ENCODE data around the gene ITPK1. TPM values are rescaled to one million over a fixed set of nuclear protein-coding genes. Genes with fewer than 3 reads are reported as not detected.

Gene ITPK1
- total and polyA plus RNA-seq, 10 of the 15 experiments (the other 5 are each of a cell fraction or from before 2014, with no cell fraction given) = 1.3 to 73.2 (median 27.0) TPM

DNA sequence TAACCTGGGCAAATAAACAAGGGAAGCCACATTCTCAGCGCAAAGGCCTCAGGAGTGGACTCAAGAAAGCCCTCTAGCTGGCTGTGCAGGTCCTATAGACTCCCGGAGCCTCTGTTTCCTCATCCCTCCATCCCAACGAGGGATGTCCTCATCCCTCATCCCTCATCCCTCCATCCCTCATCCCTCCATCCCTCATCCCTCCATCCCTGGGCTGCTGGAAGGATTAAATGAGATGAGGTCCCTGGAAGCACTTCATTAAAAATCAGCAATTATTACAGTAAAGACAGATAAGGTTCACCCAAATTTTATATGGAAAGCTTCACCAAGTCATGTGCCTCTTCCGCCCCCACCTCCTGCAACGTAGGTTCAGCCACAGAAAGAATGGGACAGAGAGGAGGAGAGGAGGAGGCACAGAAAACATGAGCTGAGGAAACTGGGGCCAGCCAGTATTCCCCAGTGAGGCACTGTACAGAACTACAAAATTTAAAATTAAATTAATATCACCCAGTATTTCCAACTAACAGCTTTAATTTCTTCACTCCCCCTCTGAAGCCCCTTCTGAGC, 4.8 kb downstream of the ITPK1 start (continued):
- TF ChIP-seq, protein P1, sequence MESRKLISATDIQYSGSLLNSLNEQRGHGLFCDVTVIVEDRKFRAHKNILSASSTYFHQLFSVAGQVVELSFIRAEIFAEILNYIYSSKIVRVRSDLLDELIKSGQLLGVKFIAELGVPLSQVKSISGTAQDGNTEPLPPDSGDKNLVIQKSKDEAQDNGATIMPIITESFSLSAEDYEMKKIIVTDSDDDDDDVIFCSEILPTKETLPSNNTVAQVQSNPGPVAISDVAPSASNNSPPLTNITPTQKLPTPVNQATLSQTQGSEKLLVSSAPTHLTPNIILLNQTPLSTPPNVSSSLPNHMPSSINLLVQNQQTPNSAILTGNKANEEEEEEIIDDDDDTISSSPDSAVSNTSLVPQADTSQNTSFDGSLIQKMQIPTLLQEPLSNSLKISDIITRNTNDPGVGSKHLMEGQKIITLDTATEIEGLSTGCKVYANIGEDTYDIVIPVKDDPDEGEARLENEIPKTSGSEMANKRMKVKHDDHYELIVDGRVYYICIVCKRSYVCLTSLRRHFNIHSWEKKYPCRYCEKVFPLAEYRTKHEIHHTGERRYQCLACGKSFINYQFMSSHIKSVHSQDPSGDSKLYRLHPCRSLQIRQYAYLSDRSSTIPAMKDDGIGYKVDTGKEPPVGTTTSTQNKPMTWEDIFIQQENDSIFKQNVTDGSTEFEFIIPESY (IDR thresholded peaks at IDR 0.05) = no peak

DNA sequence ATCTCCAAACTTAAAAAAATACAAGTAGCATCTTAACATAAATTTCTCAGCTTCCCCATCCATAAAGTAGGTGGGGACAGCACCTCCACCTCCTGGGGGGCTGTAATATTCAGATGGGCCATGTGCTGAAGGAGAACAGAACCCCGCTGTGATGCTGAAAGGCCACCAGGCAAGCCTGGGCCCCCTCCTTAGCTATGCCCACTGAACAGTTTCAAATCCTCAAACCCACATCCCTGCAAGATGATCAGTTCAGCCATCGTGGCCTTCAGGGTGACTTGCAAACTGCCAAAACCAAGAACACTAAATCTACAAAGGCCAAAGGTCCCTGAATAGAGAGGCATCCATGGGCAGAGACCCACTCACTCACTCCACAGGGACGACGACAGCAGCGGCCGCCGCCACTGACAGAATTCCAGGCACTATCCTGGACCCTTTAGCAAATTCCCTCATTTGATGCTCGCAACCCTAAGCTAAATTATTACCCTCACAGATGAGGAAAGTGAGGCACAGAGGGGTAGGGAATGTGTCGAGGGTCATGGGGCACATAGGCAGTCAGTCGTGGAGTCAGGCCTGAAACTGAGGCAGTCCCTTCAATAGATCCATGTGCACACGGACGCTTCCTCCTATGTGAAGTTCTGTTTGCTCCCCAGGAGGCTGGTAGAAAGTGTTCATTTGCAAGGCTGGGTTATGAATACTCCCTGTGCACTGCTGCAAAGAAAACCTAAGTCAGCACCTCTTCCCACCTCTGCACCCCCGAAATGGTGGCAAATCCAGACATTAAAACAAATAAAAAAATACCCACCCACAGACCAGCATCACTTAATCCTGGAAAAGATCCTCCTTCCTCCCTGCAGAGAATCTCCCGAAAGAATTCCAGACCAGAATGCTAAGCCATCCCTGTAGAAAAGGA, 5.9 kb downstream of the ITPK1 start:
- FAIRE-seq = no peak
- Histone ChIP-seq H2AFZ (ENCODE audit: control insufficient read depth, low read depth, low read length) (no peak overlapping the region), H3K27me3 (replicated peaks in 1 of 2; ENCODE audit: control insufficient read depth in 2 of 2, insufficient read depth in 2 of 2, low read length in 1 of 2) (no peaks in the 10 kb centered on the region), H3K4me2 (ENCODE audit: control insufficient read depth, insufficient read depth) (peak overlapping the region; percentile 50), H3K4me3 (peak overlapping the region; percentile 37; the same call in 1 of the 2 replicates), H3K4me1 (ENCODE audit: control insufficient read depth, insufficient read depth, low read length) (peaks cover 40% of the 10 kb centered on the region), H3K9ac (ENCODE audit: control insufficient read depth, insufficient read depth, low read length) (no peak overlapping the region; the same call in 1 of the 2 replicates), H4K20me1 (ENCODE audit: control insufficient read depth, insufficient read depth) (no peaks in the 10 kb centered on the region), H3K79me2 (ENCODE audit: control insufficient read depth, insufficient read depth, low read length) (peaks cover 71% of the 10 kb centered on the region), H3K27ac (ENCODE audit: control insufficient read depth, insufficient read depth) (no peak overlapping the region), H3K36me3 (ENCODE audit: control insufficient read depth in 2 of 2, insufficient read depth in 2 of 2, low read length in 1 of 2) (no peaks in the 10 kb centered on the region; a peak in 2 of 4 replicates), H3K9me3 (replicated peaks; ENCODE audit: control insufficient read depth, insufficient read depth, low read length) (no peaks in the 10 kb centered on the region)
- in situ Hi-C loops (cut with MboI) (loop anchor here (5.0 kb wide), 1 partner anchor 107 kb away; no protein-coding TSS in a partner anchor), intact Hi-C loops (cut with micrococcal nuclease; ENCODE audit: unreplicated experiment) (no loop called here)
- ChIA-PET CTCF (interaction anchor here (0.6 to 6.1 kb wide), 9 partner anchors 22 to 145 kb away, joined by 3 to 48 read pairs (median 5); partner anchors contain the start of genes GON7 and UBR7), POLR2A (interaction anchor here (0.6 to 1.5 kb wide), 2 partner anchors 49 to 95 kb away, joined by 4 to 5 read pairs; no protein-coding TSS in a partner anchor), SMC1A (ENCODE audit: uncharacterized antibody, unreplicated experiment) (interaction anchor here (0.7 to 8.1 kb wide), 6 partner anchors 30 to 158 kb away, joined by 3 to 61 read pairs (median 3); no protein-coding TSS in a partner anchor), RAD21 (ENCODE audit: unreplicated experiment) (interaction anchor here (2.0 to 7.4 kb wide), 2 partner anchors 27 to 75 kb away, joined by 7 to 163 read pairs; no protein-coding TSS in a partner anchor)
- 85% methylated on average over 14 of the region's 14 CpGs for WGBS (ENCODE audit: insufficient coverage, insufficient replicate concordance, low lambda C conversion rate, missing lambda C conversion rate)
- TF ChIP-seq SPI1 (IDR thresholded peaks at IDR 0.05; ENCODE audit: borderline replicate concordance, insufficient read depth, low read depth, low read length) = peak; percentile 51; the same call in 1 of the 2 replicates
- TF ChIP-seq EED (IDR thresholded peaks at IDR 0.05; ENCODE audit: low read depth) = no peak
- DNase-seq (ENCODE audit: low read depth, low spot score) = no peak
- ATAC-seq = no peak
- BruUV-seq (replicated peaks) = no TSS peak

All from GM12878 (cell line).